Measurements from ENCODE around the gene ZNF486. TPM values are rescaled to one million over a fixed set of nuclear protein-coding genes. Genes with fewer than 3 reads are reported as not detected.

Gene ZNF486
- total and polyA plus RNA-seq, 8 donors: 6.4 to 32.9 (median 24.9) TPM

GRCh38 chr19:20235156-20235555 is 68.1 kb downstream of the ZNF486 start:
- no peak overlapping the region for H3K27ac ChIP-seq
- TF ChIP-seq, protein P1, sequence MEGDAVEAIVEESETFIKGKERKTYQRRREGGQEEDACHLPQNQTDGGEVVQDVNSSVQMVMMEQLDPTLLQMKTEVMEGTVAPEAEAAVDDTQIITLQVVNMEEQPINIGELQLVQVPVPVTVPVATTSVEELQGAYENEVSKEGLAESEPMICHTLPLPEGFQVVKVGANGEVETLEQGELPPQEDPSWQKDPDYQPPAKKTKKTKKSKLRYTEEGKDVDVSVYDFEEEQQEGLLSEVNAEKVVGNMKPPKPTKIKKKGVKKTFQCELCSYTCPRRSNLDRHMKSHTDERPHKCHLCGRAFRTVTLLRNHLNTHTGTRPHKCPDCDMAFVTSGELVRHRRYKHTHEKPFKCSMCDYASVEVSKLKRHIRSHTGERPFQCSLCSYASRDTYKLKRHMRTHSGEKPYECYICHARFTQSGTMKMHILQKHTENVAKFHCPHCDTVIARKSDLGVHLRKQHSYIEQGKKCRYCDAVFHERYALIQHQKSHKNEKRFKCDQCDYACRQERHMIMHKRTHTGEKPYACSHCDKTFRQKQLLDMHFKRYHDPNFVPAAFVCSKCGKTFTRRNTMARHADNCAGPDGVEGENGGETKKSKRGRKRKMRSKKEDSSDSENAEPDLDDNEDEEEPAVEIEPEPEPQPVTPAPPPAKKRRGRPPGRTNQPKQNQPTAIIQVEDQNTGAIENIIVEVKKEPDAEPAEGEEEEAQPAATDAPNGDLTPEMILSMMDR (IDR thresholded peaks at IDR 0.05): no peak
- no peak for DNase-seq
- intact Hi-C loops (cut with DNase I): no loop called here
- H3K36me3 ChIP-seq: peaks cover 0 to 5% of the 10 kb centered on the region in 2 donors
- H3K9me3 ChIP-seq: peaks cover 0 to 34% of the 10 kb centered on the region in 2 donors
- H3K27me3 ChIP-seq: no peaks in the 10 kb centered on the region
- ATAC-seq: no peak
- no peak overlapping the region for H3K4me3 ChIP-seq
- H3K4me1 ChIP-seq: no peaks in the 10 kb centered on the region

GRCh38 chr19:20237773-20238623 is 71.0 kb downstream of the ZNF486 start:
- ATAC-seq: peak; percentile 95
- DNase-seq: peak; percentile 84 to 94 (median 87)
- TF ChIP-seq, protein P1 (IDR thresholded peaks at IDR 0.05): no peak
- Histone ChIP-seq H3K4me1 (no peaks in the 10 kb centered on the region), H3K27ac (no peak overlapping the region), H3K36me3 (no peaks in the 10 kb centered on the region), H3K27me3 (no peaks in the 10 kb centered on the region), H3K4me3 (peak overlapping the region; percentile 61 to 67), H3K9me3 (peaks cover 0 to 18% of the 10 kb centered on the region in 2 donors)
- intact Hi-C loops (cut with DNase I): no loop called here

DNA sequence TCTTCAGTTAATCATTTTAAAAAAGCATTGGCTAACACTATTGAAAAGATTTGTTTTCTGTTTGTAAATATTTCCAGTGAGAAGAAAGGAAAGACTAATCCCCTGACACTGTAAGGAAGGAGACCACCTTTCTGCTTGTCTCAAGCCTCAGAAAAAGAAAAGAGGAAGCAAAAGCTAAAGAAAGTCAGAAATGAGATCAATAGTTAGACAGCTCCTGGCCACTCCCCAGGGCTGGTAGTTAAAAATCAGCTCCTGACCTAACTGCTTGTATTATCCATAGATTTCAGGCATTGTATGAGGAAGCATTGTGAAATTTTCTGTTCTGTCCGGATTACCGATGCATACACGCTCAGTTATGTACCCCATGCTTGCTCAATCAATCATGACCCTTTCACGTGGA is 76.6 kb downstream of the ZNF486 start:
- no peak for DNase-seq
- Histone ChIP-seq H3K27ac (no peak overlapping the region), H3K4me3 (no peak overlapping the region), H3K9me3 (peaks cover 0 to 4% of the 10 kb centered on the region in 2 donors), H3K27me3 (no peaks in the 10 kb centered on the region), H3K4me1 (no peaks in the 10 kb centered on the region), H3K36me3 (no peaks in the 10 kb centered on the region)
- no peak for ATAC-seq
- intact Hi-C loops (cut with DNase I): no loop called here
- TF ChIP-seq, protein P1 (IDR thresholded peaks at IDR 0.05): no peak

DNA sequence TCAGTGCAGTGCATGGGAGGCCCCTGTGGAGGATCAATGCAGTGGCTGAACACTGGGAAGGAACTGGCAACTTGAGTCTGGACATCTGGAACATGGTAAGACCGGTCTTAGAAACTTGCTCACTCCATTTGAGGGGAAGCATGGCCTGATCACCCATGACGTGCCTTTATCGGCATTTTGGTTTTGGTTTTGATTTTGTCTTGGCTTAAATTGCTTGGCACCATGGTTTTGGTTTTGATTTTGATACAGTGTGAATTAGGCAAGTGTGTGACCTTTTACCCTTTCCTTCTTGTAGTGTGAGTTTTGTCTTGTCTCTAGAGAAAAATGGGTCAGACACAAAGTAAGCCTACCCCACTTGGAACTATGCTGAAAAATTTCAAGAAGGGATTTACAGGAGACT is 77.3 kb downstream of the ZNF486 start:
- H3K36me3 ChIP-seq: no peaks in the 10 kb centered on the region
- TF ChIP-seq, protein P1 (IDR thresholded peaks at IDR 0.05): no peak
- no peaks in the 10 kb centered on the region for H3K4me1 ChIP-seq
- intact Hi-C loops (cut with DNase I): no loop called here
- no peak for DNase-seq
- peaks cover 0 to 4% of the 10 kb centered on the region in 2 donors for H3K9me3 ChIP-seq
- no peak overlapping the region for H3K4me3 ChIP-seq
- H3K27ac ChIP-seq: no peak overlapping the region
- ATAC-seq: no peak
- H3K27me3 ChIP-seq: no peaks in the 10 kb centered on the region

DNA sequence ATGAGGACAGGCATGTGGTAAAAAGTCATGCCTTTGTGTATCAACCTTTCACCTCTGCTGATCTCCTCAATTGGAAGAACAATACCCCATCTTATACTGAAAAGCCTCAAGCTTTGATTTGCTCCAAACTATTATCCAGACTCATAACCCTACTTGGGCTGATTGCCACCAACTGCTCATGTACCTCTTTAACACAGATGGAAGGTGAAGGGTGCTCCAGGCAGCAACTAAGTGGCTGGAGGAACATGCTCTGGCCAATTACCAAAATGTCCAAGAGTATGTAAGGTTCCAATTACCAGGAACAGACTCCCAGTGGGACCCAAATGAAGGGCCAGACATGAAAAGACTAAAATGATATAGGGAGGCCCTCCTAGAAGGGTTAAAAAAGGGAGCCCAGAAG is 78.3 kb downstream of the ZNF486 start:
- H3K4me1 ChIP-seq: no peaks in the 10 kb centered on the region
- no peak overlapping the region for H3K4me3 ChIP-seq
- no peak overlapping the region for H3K27ac ChIP-seq
- no peak for ATAC-seq
- no peak for DNase-seq
- intact Hi-C loops (cut with DNase I): no loop called here
- H3K9me3 ChIP-seq: peaks cover 0 to 4% of the 10 kb centered on the region in 2 donors
- TF ChIP-seq, protein P1 (IDR thresholded peaks at IDR 0.05): no peak
- H3K36me3 ChIP-seq: no peaks in the 10 kb centered on the region
- H3K27me3 ChIP-seq: no peaks in the 10 kb centered on the region

Data from left lung (tissue), 10 donors.